Omental fat pad (tissue), 4 donors: ENCODE measurements around the gene COQ10B. TPM values are rescaled to one million over a fixed set of nuclear protein-coding genes. Genes with fewer than 3 reads are reported as not detected.

ENCODE experiments used
- ATAC-seq: fragments of 150-250 bp; one replicate; pipeline ENCODE4 v1.9.1; 2016; ENCODE audit warnings: mild to moderate bottlenecking, moderate library complexity; ENCODE audit not compliant: low FRiP score
- DNase-seq: peaks from one replicate; pipeline ENCODE4 v3.0.0-alpha.2; 2019; ENCODE audit warnings: low spot score
- total RNA-seq, 4 donors: library from RNA; depleted of rRNA; stranded (reverse); fragments of >200 nt; gene quantifications; one replicate each; pipeline ENCODE4 v1.1.0, GENCODE V29; 2016
- TF ChIP-seq, protein P1 (sequence below), 3 donors: fragments of 450-650 bp; IDR thresholded peaks; one replicate each; pipeline ENCODE4 v1.5.1; 2016 to 2017; ENCODE audit warnings: antibody characterized with exemption in 3 of 3, mild to moderate bottlenecking in 3 of 3, moderate library complexity in 2 of 3

COQ10B gene
- total RNA-seq: 10 to 100 TPM; 27.0 to 47.7 (median 37.0) TPM

- ATAC-seq: peak; percentile 99
- TF ChIP-seq, protein P1, sequence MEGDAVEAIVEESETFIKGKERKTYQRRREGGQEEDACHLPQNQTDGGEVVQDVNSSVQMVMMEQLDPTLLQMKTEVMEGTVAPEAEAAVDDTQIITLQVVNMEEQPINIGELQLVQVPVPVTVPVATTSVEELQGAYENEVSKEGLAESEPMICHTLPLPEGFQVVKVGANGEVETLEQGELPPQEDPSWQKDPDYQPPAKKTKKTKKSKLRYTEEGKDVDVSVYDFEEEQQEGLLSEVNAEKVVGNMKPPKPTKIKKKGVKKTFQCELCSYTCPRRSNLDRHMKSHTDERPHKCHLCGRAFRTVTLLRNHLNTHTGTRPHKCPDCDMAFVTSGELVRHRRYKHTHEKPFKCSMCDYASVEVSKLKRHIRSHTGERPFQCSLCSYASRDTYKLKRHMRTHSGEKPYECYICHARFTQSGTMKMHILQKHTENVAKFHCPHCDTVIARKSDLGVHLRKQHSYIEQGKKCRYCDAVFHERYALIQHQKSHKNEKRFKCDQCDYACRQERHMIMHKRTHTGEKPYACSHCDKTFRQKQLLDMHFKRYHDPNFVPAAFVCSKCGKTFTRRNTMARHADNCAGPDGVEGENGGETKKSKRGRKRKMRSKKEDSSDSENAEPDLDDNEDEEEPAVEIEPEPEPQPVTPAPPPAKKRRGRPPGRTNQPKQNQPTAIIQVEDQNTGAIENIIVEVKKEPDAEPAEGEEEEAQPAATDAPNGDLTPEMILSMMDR (IDR thresholded peaks at IDR 0.05): no peak
- DNase-seq: peak; percentile 92
These were observed at the start of gene COQ10B for GRCh38 chr2:197453123-197453913. Gene COQ10B, plus strand, starts transcription at chr2:197453552. Its CDS starts 9 bp downstream, at chr2:197453561.

- TF ChIP-seq, protein P1 (IDR thresholded peaks at IDR 0.05): no peak
- ATAC-seq (no peak), DNase-seq (no peak)
These were observed 47.8 kb upstream of the COQ10B start for GRCh38 chr2:197405582-197405981.

DNA sequence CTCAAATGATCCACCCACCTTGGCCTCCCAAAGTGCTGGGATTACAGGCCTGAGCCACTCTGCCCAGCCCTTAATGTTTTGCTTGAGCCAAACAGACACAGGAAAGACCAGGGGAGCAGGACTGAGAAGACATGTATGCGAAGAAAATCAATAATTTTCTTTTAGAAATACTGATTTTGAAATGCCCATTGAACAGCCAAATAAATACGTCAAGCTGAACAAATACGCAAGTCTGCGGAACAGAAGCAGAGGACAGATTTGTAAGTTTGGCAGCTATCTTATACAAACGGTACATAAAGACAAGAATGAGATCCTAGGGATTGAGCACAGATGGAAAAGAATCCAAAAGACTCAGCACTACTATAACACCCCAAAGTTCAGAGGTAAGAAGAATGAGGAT is 39.3 kb upstream of the COQ10B start:
- ATAC-seq: no peak
- TF ChIP-seq, protein P1 (IDR thresholded peaks at IDR 0.05): no peak
- DNase-seq: no peak

GRCh38 chr2:197414515-197414914 is 38.8 kb upstream of the COQ10B start:
- TF ChIP-seq, protein P1 (IDR thresholded peaks at IDR 0.05): no peak
- no peak for DNase-seq
- ATAC-seq: no peak

DNA sequence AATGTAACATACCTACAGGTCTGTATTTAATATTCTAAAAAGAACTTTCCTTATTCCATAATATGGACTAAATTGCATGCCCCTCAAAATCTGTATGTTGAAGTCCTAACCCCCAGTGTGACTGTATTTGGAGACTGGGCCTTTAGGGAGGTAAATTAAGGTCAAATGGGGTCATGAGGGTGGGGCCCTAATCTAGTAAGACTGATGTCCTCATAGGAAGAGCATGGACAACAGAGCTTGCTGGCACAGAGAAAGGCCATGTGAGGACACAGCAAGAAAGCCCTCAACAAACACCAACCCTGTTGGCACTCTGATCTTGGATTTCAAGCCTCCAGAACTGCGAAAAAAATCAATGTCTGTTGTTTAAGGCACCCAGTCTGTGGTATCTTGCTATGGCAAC is 37.1 kb upstream of the COQ10B start:
- ATAC-seq: no peak
- TF ChIP-seq, protein P1 (IDR thresholded peaks at IDR 0.05): no peak

GRCh38 chr2:197419438-197419837 is 33.9 kb upstream of the COQ10B start:
- TF ChIP-seq, protein P1 (IDR thresholded peaks at IDR 0.05): no peak
- no peak for DNase-seq
- no peak for ATAC-seq

More for the DNA sequence above, 37.1 kb upstream of the COQ10B start:
- DNase-seq: no peak

DNA sequence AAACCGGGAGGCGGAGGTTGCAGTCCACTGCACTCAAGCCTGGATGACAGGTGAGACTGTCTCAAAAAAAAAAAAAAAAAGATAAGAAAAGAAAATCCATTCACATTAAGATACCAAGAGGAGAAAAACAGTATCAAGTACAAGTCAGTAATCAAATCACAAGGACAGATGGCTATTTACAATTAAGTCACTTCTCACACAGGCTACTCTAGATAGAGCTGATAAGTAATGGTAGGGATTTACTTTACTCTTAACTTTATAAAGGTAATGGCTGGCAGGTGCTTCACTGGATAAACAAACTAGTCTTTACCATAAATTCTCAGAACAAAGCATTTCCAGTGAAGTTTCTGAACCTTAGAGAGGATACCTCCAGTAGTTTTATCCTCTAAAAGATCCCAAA is 30.0 kb upstream of the COQ10B start:
- TF ChIP-seq, protein P1 (IDR thresholded peaks at IDR 0.05): no peak
- ATAC-seq: no peak
- no peak for DNase-seq
